Measurements from ENCODE around the gene SYF2. TPM values are rescaled to one million over a fixed set of nuclear protein-coding genes. Genes with fewer than 3 reads are reported as not detected.
A peak's percentile ranks its signal among the peaks of the same experiment; 100 is the strongest.

Gene SYF2
- total and polyA plus RNA-seq, 2 of the 13 experiments (the other 11 are each of a cell fraction or from before 2014, with no cell fraction given): 17.8 to 34.1 TPM

GRCh38 chr1:25239681-25240541 lies 7.6 kb upstream of the SYF2 start (continued):
- TF ChIP-seq NR0B2 (CRISPR knock-in tag; IDR thresholded peaks at IDR 0.05) (0 out of 2 replicates have a peak, but pooled peaks have one; percentile 37), ETV5 (CRISPR knock-in tag; IDR thresholded peaks at IDR 0.05; ENCODE audit: borderline replicate concordance) (peak; percentile 77), SRF (IDR thresholded peaks at IDR 0.05; ENCODE audit: low read depth, low read length) (no peak), CENPT (CRISPR knock-in tag; IDR thresholded peaks at IDR 0.05; ENCODE audit: low read depth) (no peak), ZBTB25 (CRISPR knock-in tag; IDR thresholded peaks at IDR 0.05) (no peak), CCDC6 (CRISPR knock-in tag; IDR thresholded peaks at IDR 0.05) (no peak), GFI1 (CRISPR knock-in tag; IDR thresholded peaks at IDR 0.05; ENCODE audit: borderline replicate concordance) (no peak), ZBTB42 (CRISPR knock-in tag; IDR thresholded peaks at IDR 0.05) (no peak), ZHX2 (IDR thresholded peaks at IDR 0.05; ENCODE audit: low read depth) (no peak), ZHX2 (CRISPR knock-in tag; IDR thresholded peaks at IDR 0.05; ENCODE audit: borderline replicate concordance) (no peak), XBP1 (CRISPR knock-in tag; IDR thresholded peaks at IDR 0.05) (no peak), ZBTB44 (CRISPR knock-in tag; IDR thresholded peaks at IDR 0.05) (peak; percentile 7; the same call in 1 of the 2 replicates), ZSCAN9 (CRISPR knock-in tag; IDR thresholded peaks at IDR 0.05; ENCODE audit: borderline replicate concordance) (peak; percentile 30; the same call in 1 of the 2 replicates), ZC3H4 (CRISPR knock-in tag; IDR thresholded peaks at IDR 0.05; ENCODE audit: borderline replicate concordance) (no peak), ZNF317 (CRISPR knock-in tag; IDR thresholded peaks at IDR 0.05) (0 out of 2 replicates have a peak, but pooled peaks have one; percentile 41), ZBTB3 (CRISPR knock-in tag; IDR thresholded peaks at IDR 0.05; ENCODE audit: borderline replicate concordance, low read depth) (no peak), PHB2 (IDR thresholded peaks at IDR 0.05; ENCODE audit: partially characterized antibody) (no peak), ARID2 (CRISPR knock-in tag; IDR thresholded peaks at IDR 0.05; ENCODE audit: borderline replicate concordance) (no peak), ZNF3 (CRISPR knock-in tag; IDR thresholded peaks at IDR 0.05) (no peak)

Measured in HepG2 (cell line).